GM18870 (cell line): Measurements from ENCODE around the gene TGIF2.
"Not testable (repeated sequence)": the region's sequence is repeated elsewhere in the genome, so short reads cannot be mapped to it uniquely, and the experiment has no call there.

ENCODE experiments used
- ATAC-seq: cut with Tn5 transposase; IDR thresholded peaks from one replicate; pipeline ENCODE4 v1.9.1; 2021; ENCODE audit warnings: moderate library complexity; ENCODE audit not compliant: unreplicated experiment

Gene TGIF2

DNA sequence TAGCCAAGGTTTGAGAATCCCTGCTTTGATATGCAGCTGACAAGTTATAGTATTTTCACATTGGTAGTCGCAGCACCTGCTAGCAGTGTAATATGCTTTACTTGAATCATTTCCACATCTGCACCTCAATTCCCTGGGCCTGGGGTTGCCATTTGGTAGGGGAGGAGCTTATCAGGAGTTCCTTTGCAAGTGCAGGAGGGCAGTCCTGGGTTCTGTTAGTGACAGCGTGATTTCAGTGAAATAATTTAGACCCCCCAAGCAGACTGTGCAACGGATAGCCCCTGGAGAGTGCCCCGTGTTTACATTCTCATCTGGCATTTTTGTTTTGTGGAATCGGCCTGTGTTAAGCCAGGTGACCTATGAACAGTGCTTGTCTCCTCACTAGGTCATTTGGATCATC lies 38.2 kb downstream of the TGIF2 start:
- no peak for ATAC-seq

- ATAC-seq, result no peak
Observed at GRCh38 chr20:36613974-36614373, 40.6 kb downstream of the TGIF2 start.

DNA sequence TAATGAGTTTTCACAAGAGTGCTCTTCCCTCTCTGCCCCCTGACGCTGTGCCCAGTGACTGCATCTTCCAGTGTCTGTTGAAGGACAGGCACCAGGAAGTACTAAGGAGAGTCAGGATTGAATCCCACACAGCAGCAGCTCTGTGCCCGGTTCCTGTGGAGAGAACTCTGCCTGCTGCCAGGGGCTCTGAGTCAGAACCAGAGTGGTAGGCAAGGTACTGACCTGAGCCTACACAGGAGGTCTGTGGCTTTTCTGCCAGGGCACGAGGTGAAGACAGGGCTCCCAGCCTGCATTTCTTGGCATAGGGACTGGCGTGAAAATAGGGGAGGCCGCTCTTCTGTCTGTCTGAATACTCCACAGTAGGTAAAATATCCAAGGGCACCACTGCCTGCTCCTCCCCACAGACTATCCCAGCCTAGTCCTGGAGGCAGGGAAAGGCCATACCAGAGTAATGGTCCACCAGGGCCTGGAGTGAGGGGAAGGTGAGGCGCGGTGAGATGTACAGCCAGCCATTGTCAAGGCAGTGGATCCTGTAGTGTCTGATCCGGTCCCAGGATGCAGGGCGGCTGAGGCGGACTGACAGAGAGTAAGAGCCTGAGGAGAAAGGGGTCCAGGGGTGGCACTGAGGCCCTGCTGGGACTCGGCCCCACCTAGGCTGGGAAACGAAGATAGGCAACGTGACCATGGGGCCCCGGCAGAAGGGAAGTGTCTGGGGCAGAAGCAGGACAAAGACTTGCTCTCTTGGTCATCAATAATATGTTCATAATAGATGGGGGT lies 41.6 kb downstream of the TGIF2 start:
- ATAC-seq, result no peak

GRCh38 chr20:36620917-36621316 lies 47.5 kb downstream of the TGIF2 start:
- ATAC-seq, result no peak

- ATAC-seq, result no peak
Observed at GRCh38 chr20:36623444-36623843, 50.0 kb downstream of the TGIF2 start.

GRCh38 chr20:36624068-36624943 lies 50.9 kb downstream of the TGIF2 start:
- ATAC-seq, result no peak

GRCh38 chr20:36624944-36625324 lies 51.5 kb downstream of the TGIF2 start:
- ATAC-seq, result no peak

GRCh38 chr20:36628076-36628475 lies 54.7 kb downstream of the TGIF2 start:
- ATAC-seq, result no peak

DNA sequence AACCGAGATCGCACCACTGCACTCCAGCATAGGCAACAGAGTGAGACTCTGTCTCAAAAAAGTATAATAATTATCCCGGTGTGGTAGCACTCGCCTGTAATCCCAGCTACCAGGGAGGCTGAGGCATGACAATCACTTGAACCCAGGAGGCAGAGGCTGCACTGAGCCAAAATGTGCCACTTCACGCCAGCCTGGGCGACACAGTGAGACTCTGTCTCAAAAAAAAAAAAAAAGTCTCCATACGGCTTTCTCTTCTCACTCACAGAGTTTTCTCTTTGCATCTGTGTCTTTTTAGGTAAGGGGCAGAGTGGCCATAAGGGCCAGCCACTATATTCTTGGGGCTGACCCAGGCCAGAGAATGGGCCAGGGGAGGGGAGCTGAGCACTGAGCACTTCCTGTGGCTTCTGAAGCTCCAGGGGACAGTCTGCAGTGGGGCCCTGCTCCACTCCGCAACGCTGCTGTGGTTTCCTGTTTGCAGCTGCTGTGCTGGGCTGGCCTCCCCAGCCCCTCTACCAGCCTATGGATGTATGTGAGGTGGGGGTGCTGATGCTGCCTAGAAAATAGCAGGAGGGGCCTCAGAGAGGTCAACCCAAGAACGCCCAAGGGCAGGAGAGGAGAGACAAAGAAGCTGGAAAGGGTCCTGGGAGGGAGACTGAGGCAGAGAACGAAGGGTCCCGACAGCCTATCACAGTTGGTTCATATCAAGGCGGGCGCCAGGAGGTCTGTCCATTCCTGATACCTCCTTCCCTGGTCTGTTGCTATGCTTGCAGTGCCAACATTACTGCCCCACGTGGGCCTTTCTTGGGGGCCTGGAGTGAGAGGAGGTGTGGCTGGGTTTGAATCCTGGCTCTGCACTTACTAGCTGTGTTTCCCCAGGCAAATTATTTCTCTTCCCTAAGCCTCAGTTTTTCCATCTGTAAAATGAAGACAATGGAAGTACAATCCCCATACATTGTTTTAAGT lies 56.6 kb downstream of the TGIF2 start:
- no peak for ATAC-seq

DNA sequence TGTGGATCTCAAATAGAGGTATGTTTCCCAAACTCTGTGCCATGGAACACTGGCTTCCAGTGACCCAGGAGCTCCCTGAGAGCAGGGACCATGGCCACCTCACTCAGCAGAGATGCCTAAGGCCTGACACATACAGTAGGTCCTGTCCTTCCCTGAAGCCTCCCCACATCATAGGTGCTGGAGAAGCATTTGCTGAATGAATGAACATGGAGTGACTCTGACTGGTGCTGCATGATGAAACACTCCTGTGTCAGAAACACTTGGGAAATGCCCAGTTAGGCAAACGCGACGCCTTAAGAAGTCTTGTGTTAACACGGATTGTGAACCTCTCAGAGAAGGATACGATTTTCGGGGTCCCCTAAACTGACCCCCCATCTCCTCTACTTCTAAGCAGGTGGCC lies 58.2 kb downstream of the TGIF2 start:
- no peak for ATAC-seq

DNA sequence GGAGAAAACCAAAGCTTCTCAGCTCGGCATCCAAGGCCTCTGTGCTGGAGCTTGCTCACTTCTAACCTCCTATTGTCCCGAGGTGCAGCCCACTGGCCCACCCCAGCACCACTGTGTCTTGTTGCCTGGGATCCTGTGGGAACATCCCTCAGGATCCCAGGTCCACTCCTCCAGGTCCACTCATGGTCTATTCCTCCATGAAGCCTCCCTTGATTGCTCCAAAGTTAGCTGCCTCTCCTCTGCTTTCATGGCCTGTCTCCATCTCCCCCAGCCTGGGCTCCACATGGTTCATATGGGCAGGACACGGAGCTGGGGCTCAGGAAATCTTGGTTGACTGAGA lies 58.7 kb downstream of the TGIF2 start:
- ATAC-seq, result no peak

GRCh38 chr20:36632487-36633284 lies 59.3 kb downstream of the TGIF2 start:
- ATAC-seq, result no peak

DNA sequence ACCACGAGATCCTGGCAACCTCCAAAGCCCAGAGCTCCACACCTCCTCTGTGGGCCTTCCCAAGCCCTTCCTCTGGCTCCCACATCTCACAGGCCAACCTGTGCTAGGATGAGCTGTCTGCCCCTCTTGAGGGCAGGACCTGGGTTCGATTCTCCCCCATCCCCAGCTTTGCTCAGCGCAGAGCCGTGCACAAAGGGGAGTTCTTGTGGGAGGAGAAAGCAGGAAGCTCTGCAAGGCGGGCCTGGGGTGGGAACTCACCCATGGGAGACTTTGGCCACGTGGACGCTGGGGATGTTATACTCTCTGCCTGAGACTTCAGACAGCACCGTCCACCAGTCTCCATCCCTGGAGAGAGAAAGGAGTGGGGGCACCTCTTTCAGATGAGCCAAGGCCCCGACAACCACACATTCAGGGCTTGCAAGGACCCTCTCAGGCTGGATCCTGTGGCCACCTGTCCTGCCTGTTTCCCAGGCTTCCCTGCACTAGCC lies 59.9 kb downstream of the TGIF2 start:
- no peak for ATAC-seq

GRCh38 chr20:36634342-36634741 lies 60.9 kb downstream of the TGIF2 start:
- ATAC-seq, result no peak

DNA sequence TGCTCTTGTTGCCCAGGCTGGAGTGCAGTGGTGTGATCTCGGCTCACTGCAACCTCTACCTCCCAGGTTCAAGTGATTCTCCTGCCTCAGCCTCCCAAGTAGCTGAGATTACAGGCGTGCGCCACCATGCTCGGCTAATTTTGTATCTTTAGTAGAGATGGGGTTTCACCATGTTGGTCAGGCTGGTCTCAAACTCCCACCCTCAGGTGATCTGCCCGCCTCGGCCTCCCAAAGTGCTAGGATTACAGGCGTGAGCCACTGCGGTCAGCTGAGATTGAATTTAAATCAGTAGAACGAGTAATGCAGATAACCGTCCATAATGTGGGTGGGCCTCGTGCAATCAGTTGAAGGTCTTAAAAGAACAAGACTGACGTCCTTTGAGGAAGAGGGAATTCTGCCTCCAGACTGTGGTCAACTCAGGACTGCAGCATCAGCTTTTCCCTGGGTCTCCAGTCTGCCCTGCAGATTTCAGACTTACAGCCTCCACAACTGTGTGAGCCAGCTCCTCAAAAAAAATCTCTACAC lies 65.5 kb downstream of the TGIF2 start:
- not testable (repeated sequence) for ATAC-seq

GRCh38 chr20:36641506-36641843 lies 68.1 kb downstream of the TGIF2 start:
- ATAC-seq, result no peak

- no peak for ATAC-seq
Observed at GRCh38 chr20:36642136-36642535, 68.7 kb downstream of the TGIF2 start.
